HepG2 (cell line): ENCODE measurements around the gene RPP25L. TPM values are rescaled to one million over a fixed set of nuclear protein-coding genes. Genes with fewer than 3 reads are reported as not detected.

Source experiments
- BRCA1 ChIP-seq: sonication (generic); formaldehyde crosslinking; IDR thresholded peaks from 2 replicates; pipeline ENCODE4 v1.4.0; 2020; ENCODE audit warnings: missing genetic modification reagents
- POLR2AphosphoS5 ChIP-seq: IDR thresholded peaks from 2 replicates; pipeline ENCODE4 v1.6.1; 2012; ENCODE audit warnings: low read depth, low read length
- SNAPC2 ChIP-seq: sonication (generic); formaldehyde crosslinking; IDR thresholded peaks from 2 replicates; pipeline ENCODE4 v1.8.1; 2022; ENCODE audit warnings: mild to moderate bottlenecking, missing genetic modification reagents
- ZC3H4 ChIP-seq: sonication (generic); formaldehyde crosslinking; IDR thresholded peaks from 2 replicates; pipeline ENCODE4 v1.4.0; 2020; ENCODE audit warnings: missing genetic modification reagents, borderline replicate concordance
- ZNF180 ChIP-seq: sonication (generic); formaldehyde crosslinking; IDR thresholded peaks from 2 replicates; pipeline ENCODE4 v1.4.0; 2020; ENCODE audit warnings: low read depth, missing genetic modification reagents, borderline replicate concordance
- ZNF331 ChIP-seq: sonication (generic); formaldehyde crosslinking; IDR thresholded peaks from 2 replicates; pipeline ENCODE4 v1.4.0; 2020; ENCODE audit warnings: missing genetic modification reagents
- ZNF354B ChIP-seq: sonication (generic); formaldehyde crosslinking; IDR thresholded peaks from 2 replicates; pipeline ENCODE4 v1.8.0; 2022; ENCODE audit warnings: mild to moderate bottlenecking, missing genetic modification reagents
- ZZZ3 ChIP-seq: sonication (generic); formaldehyde crosslinking; IDR thresholded peaks from 2 replicates; pipeline ENCODE4 v1.4.0; 2020; ENCODE audit warnings: missing genetic modification reagents, mild to moderate bottlenecking, borderline replicate concordance
- polyA plus RNA-seq, 8 experiments: library from polyadenylated mRNA; depleted of rRNA in 3 of 8; stranded (reverse) in 7 of 8; unstranded in 1 of 8; fragments of >200 nt; fragmentation: Illumina TruSeq in 4 of 8; extraction: Trizol in 4 of 8; gene quantifications; 2 replicates each; pipeline versions ENCODE4 v1.2.1 to v1.2.3, GENCODE V29; 2011 to 2016; ENCODE audit warnings: low read depth in 4 of 8, missing spikeins in 1 of 8, mixed read lengths in 1 of 8; ENCODE audit not compliant: insufficient read depth in 1 of 8
- total RNA-seq, 5 experiments: library from RNA; depleted of rRNA; stranded (reverse); fragments of >200 nt; fragmentation: Illumina TruSeq; extraction: Trizol; gene quantifications; 2 replicates each; pipeline ENCODE4 v1.2.3, GENCODE V29; 2016; ENCODE audit warnings: low read depth in 1 of 5
- TF ChIP-seq, protein P1 (sequence below): sonication (generic); formaldehyde crosslinking; IDR thresholded peaks from 2 replicates; pipeline ENCODE4 v1.4.0; 2020; ENCODE audit warnings: mild to moderate bottlenecking, missing genetic modification reagents
- TF ChIP-seq, protein P2 (sequence below): sonication (generic); formaldehyde crosslinking; IDR thresholded peaks from 2 replicates; pipeline ENCODE4 v1.4.0; 2020; ENCODE audit warnings: missing genetic modification reagents, borderline replicate concordance
- TF ChIP-seq, protein P3 (sequence below): sonication (generic); formaldehyde crosslinking; IDR thresholded peaks from 2 replicates; pipeline ENCODE4 v1.4.0; 2020; ENCODE audit warnings: missing genetic modification reagents
- TF ChIP-seq, protein P4 (sequence below): sonication (generic); formaldehyde crosslinking; IDR thresholded peaks from 2 replicates; pipeline ENCODE4 v1.4.0; 2020; ENCODE audit warnings: low read depth, mild to moderate bottlenecking, missing genetic modification reagents

RPP25L gene
- total and polyA plus RNA-seq, 2 of the 13 experiments (the other 11 are each of a cell fraction or from before 2014, with no cell fraction given) = 24.5 to 27.3 TPM

DNA sequence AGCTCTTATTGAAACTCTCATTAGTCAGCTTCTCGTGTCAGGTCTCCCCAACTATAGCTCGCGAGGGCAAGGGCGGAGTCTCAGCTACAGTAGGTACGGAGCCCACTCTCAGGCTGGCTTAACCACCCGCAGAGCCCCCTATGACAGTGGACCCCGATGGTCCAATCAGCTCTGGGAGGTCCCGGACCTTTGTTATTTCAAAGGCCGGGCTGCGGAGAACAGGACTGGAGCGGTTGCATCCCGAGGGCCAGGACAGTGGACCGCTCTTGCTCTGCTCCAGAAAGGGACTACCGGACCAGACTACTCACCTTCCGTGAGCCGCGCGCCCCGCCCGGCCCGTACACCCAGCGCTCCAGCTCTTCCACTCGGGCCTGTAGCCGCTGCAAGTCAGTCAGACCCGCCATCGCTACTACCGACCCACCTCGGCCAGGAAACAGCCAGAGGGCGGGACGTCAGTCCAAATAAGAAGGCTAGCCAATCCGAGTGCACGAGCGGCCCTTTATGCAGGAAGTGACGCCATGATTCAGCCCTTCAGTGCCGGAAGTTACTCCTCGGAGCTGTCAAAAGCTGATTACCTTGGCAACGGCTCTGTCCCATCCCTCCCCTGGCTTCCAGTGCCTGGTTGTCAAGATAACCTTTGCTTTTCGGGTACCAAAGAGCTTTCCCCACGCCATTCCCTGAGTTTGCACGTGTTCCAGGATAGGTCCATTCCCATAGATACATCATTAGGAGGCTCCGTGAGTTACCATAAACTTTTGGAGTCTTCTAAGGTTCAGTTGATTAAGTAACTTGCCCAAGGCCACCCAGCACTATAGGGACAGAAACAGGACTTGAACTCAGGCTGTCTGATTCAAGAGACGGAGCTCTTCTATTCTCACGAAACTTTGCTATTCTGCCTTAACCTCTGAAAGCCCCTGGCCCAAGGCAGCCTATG, 8.4 kb upstream of the RPP25L start, which contains the start of gene DCTN3 (continued):
- TF ChIP-seq, protein P1, sequence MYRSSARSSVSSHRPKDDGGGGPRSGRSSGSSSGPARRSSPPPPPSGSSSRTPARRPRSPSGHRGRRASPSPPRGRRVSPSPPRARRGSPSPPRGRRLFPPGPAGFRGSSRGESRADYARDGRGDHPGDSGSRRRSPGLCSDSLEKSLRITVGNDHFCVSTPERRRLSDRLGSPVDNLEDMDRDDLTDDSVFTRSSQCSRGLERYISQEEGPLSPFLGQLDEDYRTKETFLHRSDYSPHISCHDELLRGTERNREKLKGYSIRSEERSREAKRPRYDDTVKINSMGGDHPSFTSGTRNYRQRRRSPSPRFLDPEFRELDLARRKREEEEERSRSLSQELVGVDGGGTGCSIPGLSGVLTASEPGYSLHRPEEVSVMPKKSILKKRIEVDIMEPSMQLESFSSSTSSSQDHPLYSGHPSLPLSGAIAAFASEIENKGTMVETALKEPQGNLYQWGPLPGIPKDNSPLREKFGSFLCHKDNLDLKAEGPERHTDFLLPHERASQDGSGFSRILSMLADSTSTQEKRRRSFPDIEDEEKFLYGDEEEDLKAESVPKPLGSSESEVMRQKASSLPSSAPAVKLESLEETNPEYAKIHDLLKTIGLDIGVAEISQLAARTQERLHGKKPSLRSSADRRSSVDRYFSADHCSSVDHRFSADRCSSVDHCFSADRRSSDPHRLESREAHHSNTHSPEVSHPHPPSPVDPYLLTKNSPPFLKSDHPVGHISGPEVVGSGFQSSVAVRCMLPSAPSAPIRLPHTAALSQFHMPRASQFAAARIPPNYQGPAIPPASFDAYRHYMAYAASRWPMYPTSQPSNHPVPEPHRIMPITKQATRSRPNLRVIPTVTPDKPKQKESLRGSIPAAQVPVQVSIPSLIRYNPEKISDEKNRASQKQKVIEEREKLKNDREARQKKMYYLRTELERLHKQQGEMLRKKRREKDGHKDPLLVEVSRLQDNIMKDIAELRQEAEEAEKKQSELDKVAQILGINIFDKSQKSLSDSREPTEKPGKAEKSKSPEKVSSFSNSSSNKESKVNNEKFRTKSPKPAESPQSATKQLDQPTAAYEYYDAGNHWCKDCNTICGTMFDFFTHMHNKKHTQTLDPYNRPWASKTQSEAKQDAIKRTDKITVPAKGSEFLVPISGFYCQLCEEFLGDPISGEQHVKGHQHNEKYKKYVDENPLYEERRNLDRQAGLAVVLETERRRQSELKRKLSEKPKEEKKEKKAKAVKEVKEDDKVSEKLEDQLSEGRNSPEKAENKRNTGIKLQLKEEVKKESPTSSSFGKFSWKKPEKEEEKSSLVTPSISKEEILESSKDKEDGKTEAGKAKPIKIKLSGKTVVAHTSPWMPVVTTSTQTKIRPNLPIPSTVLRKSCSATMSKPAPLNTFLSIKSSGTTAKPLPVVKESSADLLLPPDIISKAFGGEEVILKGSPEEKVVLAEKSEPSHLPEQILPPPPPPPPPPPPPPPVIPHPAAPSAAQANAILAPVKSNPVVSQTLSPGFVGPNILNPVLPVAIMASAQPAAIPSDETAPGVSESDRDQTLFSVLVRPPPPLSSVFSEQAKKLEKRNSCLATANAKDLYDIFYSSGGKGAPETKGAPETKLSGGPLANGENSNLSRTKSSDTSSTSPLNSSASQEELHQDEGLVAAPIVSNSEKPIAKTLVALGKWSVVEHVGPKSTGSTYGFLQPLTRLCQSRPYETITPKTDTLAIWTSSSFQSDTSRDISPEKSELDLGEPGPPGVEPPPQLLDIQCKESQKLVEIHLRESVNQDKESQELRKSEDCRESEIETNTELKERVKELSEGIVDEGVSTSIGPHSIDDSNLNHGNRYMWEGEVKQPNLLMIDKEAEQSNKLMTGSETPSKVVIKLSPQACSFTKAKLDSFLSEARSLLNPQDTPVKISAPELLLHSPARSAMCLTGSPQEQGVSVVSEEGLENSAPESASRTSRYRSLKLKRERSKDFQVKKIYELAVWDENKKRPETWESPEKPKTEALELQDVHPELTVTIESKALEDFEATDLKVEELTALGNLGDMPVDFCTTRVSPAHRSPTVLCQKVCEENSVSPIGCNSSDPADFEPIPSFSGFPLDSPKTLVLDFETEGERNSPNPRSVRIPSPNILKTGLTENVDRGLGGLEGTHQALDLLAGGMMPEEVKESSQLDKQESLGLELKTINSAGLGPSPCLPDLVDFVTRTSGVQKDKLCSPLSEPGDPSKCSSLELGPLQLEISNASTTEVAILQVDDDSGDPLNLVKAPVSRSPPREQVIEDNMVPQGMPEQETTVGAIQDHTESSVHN = no peak
- TF ChIP-seq, protein P2, sequence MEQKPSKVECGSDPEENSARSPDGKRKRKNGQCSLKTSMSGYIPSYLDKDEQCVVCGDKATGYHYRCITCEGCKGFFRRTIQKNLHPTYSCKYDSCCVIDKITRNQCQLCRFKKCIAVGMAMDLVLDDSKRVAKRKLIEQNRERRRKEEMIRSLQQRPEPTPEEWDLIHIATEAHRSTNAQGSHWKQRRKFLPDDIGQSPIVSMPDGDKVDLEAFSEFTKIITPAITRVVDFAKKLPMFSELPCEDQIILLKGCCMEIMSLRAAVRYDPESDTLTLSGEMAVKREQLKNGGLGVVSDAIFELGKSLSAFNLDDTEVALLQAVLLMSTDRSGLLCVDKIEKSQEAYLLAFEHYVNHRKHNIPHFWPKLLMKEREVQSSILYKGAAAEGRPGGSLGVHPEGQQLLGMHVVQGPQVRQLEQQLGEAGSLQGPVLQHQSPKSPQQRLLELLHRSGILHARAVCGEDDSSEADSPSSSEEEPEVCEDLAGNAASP (CRISPR knock-in tag) = no peak
- no peak for TF ChIP-seq ZZZ3 (CRISPR knock-in tag)
- TF ChIP-seq, protein P3, sequence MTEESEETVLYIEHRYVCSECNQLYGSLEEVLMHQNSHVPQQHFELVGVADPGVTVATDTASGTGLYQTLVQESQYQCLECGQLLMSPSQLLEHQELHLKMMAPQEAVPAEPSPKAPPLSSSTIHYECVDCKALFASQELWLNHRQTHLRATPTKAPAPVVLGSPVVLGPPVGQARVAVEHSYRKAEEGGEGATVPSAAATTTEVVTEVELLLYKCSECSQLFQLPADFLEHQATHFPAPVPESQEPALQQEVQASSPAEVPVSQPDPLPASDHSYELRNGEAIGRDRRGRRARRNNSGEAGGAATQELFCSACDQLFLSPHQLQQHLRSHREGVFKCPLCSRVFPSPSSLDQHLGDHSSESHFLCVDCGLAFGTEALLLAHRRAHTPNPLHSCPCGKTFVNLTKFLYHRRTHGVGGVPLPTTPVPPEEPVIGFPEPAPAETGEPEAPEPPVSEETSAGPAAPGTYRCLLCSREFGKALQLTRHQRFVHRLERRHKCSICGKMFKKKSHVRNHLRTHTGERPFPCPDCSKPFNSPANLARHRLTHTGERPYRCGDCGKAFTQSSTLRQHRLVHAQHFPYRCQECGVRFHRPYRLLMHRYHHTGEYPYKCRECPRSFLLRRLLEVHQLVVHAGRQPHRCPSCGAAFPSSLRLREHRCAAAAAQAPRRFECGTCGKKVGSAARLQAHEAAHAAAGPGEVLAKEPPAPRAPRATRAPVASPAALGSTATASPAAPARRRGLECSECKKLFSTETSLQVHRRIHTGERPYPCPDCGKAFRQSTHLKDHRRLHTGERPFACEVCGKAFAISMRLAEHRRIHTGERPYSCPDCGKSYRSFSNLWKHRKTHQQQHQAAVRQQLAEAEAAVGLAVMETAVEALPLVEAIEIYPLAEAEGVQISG (CRISPR knock-in tag) = peak; percentile 67
- TF ChIP-seq ZNF180 (CRISPR knock-in tag) = 0 out of 2 replicates have a peak, but pooled peaks have one; percentile 13
- peak; percentile 65; the same call in 1 of the 2 replicates for TF ChIP-seq ZNF331 (CRISPR knock-in tag)
- peak; percentile 50; the same call in 1 of the 2 replicates for TF ChIP-seq POLR2AphosphoS5
- no peak for TF ChIP-seq ZC3H4 (CRISPR knock-in tag)
- no peak for TF ChIP-seq BRCA1 (CRISPR knock-in tag)
- TF ChIP-seq, protein P4, sequence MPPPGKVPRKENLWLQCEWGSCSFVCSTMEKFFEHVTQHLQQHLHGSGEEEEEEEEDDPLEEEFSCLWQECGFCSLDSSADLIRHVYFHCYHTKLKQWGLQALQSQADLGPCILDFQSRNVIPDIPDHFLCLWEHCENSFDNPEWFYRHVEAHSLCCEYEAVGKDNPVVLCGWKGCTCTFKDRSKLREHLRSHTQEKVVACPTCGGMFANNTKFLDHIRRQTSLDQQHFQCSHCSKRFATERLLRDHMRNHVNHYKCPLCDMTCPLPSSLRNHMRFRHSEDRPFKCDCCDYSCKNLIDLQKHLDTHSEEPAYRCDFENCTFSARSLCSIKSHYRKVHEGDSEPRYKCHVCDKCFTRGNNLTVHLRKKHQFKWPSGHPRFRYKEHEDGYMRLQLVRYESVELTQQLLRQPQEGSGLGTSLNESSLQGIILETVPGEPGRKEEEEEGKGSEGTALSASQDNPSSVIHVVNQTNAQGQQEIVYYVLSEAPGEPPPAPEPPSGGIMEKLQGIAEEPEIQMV (CRISPR knock-in tag) = no peak
- no peak for TF ChIP-seq SNAPC2 (CRISPR knock-in tag)
- TF ChIP-seq ZNF354B (CRISPR knock-in tag) = no peak
